DND-41 (cell line): ENCODE results near the gene SH2D3C.

Source experiments
- CTCF ChIP-seq: IDR thresholded peaks from 2 replicates; pipeline ENCODE4 v1.5.1; 2012; ENCODE audit warnings: borderline replicate concordance, low read length, moderate library complexity, mild to moderate bottlenecking; ENCODE audit not compliant: poor library complexity, severe bottlenecking; ENCODE audit errors: extremely low read depth
- EZH2 ChIP-seq: IDR thresholded peaks from 3 replicates; pipeline ENCODE4 v1.6.1; 2012; ENCODE audit warnings: borderline replicate concordance, low read depth, mild to moderate bottlenecking, moderate library complexity, low read length, inconsistent platforms; ENCODE audit not compliant: severe bottlenecking

GRCh38 chr9:127689329-127690000 lies 89.0 kb downstream of the SH2D3C start:
- TF ChIP-seq CTCF (no peak), EZH2 (no peak)
